Islet precursor cell (in vitro differentiated cells): ENCODE results near the gene PRSS38.
A peak's percentile ranks its signal among the peaks of the same experiment; 100 is the strongest.
"Not testable (repeated sequence)": the region's sequence is repeated elsewhere in the genome, so short reads cannot be mapped to it uniquely, and the experiment has no call there.

Experiments used
- DNase-seq: peaks from one replicate; pipeline ENCODE4 v3.0.0-alpha.2; 2018

PRSS38 gene

DNA sequence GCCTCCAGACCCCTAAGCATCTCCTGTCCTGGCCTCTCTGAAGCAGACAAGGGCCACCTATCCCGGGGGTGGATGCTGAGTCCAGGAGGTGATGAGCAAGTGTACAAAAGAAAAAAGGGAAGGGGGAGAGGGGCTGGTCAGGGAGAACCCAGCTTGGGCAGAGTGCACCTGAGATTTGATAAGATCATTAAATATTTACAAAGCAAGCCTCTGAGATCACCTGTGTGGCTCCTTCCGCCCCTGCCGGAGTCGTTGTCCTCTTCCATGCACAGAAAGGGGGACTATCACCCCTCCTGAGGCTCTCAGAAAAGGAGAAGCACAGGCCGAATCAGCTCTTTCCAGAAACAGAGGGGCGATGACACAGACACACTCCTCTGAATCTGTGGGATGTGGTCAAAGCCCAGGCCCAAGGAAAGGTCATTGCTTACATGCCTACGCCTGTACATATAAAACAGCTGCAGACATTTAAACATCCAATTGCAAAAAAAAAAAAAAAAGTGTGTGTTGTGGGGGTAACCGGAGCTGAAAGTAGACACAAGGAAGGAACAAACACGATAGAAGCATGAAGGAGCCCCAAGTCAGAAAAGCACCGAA lies 30.9 kb downstream of the PRSS38 start:
- DNase-seq, result no peak

GRCh38 chr1:227847046-227847445 lies 31.6 kb downstream of the PRSS38 start:
- DNase-seq, result not testable (repeated sequence)

DNA sequence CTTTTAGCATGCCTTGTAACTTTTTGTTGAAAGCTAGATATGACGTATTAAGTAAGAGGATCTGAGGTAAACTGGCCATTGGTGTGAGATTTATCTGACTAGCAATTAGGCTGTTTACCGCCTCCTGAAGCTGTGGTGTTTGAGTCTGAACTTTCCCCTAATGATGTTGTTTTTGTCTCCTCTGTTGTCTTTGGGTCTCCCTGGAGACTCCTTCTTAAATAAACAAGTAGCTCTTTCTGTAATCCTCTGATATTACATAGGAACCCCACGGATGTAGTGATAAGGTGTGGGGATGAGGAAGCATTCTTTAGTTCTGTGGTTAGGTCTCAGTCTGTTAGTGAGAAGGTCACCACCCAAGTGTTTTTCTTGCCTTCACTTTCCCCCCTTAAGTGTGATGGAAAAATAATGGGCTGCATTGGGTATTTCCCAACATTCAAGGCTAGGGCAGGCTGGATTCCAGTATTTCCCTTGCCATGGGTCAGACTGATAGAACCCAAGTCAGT lies 33.0 kb downstream of the PRSS38 start:
- DNase-seq, result no peak

- no peak for DNase-seq
These were observed 33.8 kb downstream of the PRSS38 start for GRCh38 chr1:227849251-227849650.

GRCh38 chr1:227854189-227854588 lies 38.7 kb downstream of the PRSS38 start:
- no peak for DNase-seq

- no peak for DNase-seq
These were observed 40.2 kb downstream of the PRSS38 start for GRCh38 chr1:227855687-227856086.

- no peak for DNase-seq
These were observed 40.8 kb downstream of the PRSS38 start for GRCh38 chr1:227856147-227856858.

DNA sequence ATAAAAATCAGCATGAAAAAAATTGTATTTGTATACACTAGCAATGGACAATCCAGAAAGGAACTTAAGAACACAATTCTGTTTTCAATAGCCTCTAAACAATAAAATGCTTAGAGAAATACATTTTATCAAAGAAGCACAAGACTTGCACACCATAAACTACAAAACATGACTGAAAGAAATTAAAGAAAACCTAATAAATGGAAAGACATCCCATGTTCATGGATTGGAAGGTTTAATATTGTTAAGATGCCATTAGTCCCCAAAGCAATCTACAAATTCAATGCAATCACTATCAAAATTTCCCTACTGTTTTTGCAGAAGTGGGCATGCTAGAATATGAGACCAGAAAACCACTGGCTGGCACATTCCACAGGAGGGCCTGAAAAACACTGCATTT lies 49.4 kb downstream of the PRSS38 start:
- DNase-seq, result no peak

- DNase-seq, result no peak
These were observed 53.9 kb downstream of the PRSS38 start for GRCh38 chr1:227869279-227869842.

GRCh38 chr1:227869851-227870305 lies 54.4 kb downstream of the PRSS38 start:
- no peak for DNase-seq

GRCh38 chr1:227870366-227870765 lies 54.9 kb downstream of the PRSS38 start:
- DNase-seq, result no peak

DNA sequence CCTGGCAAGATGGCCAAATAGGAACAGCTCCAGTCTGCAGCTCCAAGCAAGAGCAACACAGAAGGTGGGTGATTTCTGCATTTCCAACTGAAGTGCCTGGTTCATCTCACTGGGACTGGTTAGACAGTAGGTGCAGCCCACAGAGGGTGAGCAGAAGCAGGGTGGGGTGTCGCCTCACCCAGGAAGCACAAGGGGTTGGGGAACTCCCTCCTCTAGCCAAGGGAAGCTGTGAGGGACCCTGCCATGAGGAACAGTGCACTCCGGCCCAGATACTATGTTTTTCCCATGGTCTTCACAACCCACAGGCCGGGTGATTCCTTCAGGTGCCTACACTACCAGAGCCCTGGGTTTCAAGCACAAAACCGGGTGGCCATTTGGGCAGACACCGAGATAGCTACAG lies 56.4 kb downstream of the PRSS38 start:
- DNase-seq, result not testable (repeated sequence)

DNA sequence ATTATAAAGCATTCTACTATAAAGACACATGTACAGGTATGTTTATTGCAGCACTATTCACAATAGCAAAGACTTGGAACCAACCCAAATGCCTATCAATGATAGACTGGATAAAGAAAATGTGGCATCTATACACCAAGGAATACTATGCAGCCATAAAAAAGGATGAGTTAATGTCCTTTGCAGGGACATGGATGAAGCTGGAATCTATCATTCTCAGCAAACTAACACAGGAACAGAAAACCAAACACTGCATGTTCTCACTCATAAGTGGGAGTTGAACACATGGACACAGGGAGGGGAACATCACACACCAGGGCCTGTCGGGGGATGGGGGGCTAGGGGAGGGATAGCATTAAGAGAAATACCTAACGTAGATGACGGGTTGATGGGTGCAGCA lies 62.3 kb downstream of the PRSS38 start:
- not testable (repeated sequence) for DNase-seq

- DNase-seq, result no peak
These were observed 65.0 kb downstream of the PRSS38 start for GRCh38 chr1:227880342-227880924.

DNA sequence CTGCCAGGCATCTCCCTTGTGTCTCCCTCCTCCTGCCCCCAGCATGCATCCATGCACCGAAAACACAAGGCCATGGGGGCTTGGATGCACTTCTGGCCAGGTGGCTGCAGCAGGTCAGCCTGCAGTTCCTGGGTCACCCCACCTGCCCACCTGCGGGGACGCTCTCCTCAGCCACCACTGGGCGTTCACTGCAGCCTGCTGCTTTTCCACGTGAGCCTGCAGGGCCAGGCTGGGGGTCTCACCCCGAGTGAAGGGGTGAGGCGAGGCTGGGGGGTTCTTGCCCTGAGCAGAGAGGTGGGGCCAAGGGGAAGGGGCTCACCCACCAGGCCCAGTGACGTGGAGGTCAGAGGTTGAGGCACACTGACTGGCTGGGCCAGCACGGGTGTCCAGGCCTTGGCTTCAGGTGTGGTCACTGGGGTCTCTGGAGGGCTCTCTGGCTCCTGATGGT lies 67.6 kb downstream of the PRSS38 start:
- DNase-seq, result peak; percentile 43

- peak; percentile 51 for DNase-seq
These were observed 68.3 kb downstream of the PRSS38 start for GRCh38 chr1:227883641-227884301.

GRCh38 chr1:227884370-227885134 lies 69.1 kb downstream of the PRSS38 start:
- DNase-seq, result no peak

- DNase-seq, result no peak
These were observed 69.7 kb downstream of the PRSS38 start for GRCh38 chr1:227885135-227885647.

- DNase-seq, result peak; percentile 83
These were observed 70.4 kb downstream of the PRSS38 start for GRCh38 chr1:227885648-227886502.

GRCh38 chr1:227886503-227886961 lies 71.1 kb downstream of the PRSS38 start:
- DNase-seq, result peak; percentile 61
